ENCODE results near the gene ACYP2.

Gene ACYP2

DNA sequence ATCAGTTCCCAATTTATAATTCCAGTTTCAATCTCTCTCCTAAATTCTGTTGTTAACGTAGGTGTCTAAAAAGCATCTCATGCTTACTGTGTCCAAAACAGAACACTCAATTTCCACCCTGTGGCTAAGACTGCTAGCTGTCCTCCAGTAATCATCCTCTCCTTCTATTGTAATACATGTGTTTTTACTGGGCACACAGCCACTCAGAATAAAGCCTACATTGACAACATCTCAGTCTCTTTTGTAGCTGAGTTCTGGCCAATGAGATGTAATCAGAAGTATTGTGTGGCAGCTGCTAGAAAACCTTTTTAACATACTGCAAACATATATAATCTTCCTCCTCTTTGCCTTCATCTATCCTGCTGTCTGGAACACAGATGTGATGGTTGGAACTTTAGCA is 170.0 kb downstream of the ACYP2 start:
- ATAC-seq, result no peak

DNA sequence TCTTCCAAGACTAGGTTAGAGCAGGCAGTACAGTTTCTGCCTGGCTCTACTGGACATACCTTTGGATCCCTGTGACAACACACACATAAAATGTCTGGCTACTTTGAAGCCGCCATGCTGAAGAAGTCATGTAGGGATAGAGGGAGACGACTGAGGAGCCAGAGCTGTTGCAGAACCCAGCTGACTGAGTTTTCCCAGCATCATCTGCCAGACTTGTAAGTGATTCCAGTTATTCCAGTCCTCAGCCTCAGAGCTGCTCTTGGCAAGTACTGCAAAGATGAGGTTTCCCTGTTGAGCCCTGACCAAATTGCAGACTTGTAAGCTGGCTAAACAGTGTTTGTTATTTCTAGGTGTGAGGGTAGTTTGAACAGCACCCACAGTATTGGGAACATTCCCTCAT is 172.1 kb downstream of the ACYP2 start:
- TF ChIP-seq POU6F1 (CRISPR knock-in tag; IDR thresholded peaks at IDR 0.05; ENCODE audit: borderline replicate concordance, low read depth) (no peak), ZC3H10 (CRISPR knock-in tag; IDR thresholded peaks at IDR 0.05) (no peak), ARNTL (CRISPR knock-in tag; IDR thresholded peaks at IDR 0.05; ENCODE audit: borderline replicate concordance, low read depth) (no peak), TCF4 (CRISPR knock-in tag; IDR thresholded peaks at IDR 0.05; ENCODE audit: borderline replicate concordance) (no peak), SNAI2 (CRISPR knock-in tag; IDR thresholded peaks at IDR 0.05) (no peak), ESRRG (CRISPR knock-in tag; IDR thresholded peaks at IDR 0.05) (no peak), CSRNP3 (CRISPR knock-in tag; IDR thresholded peaks at IDR 0.05) (no peak), ZNF565 (CRISPR knock-in tag; conservative IDR thresholded peaks at IDR 0.05; ENCODE audit: low read depth) (no peak), ZFP3 (CRISPR knock-in tag; IDR thresholded peaks at IDR 0.05) (no peak), ZNF8 (CRISPR knock-in tag; IDR thresholded peaks at IDR 0.05) (no peak), BACH2 (CRISPR knock-in tag; IDR thresholded peaks at IDR 0.05; ENCODE audit: borderline replicate concordance) (no peak), RARB (CRISPR knock-in tag; IDR thresholded peaks at IDR 0.05) (no peak), TOX (CRISPR knock-in tag; IDR thresholded peaks at IDR 0.05; ENCODE audit: borderline replicate concordance) (no peak), ZFP30 (CRISPR knock-in tag; IDR thresholded peaks at IDR 0.05) (no peak), GLIS3 (CRISPR knock-in tag; IDR thresholded peaks at IDR 0.05) (no peak), PPARA (CRISPR knock-in tag; IDR thresholded peaks at IDR 0.05; ENCODE audit: borderline replicate concordance) (no peak)
- TF ChIP-seq, protein P1, sequence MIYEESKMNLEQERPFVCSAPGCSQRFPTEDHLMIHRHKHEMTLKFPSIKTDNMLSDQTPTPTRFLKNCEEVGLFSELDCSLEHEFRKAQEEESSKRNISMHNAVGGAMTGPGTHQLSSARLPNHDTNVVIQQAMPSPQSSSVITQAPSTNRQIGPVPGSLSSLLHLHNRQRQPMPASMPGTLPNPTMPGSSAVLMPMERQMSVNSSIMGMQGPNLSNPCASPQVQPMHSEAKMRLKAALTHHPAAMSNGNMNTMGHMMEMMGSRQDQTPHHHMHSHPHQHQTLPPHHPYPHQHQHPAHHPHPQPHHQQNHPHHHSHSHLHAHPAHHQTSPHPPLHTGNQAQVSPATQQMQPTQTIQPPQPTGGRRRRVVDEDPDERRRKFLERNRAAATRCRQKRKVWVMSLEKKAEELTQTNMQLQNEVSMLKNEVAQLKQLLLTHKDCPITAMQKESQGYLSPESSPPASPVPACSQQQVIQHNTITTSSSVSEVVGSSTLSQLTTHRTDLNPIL (CRISPR knock-in tag; IDR thresholded peaks at IDR 0.05; ENCODE audit: low read depth), result no peak
- ATAC-seq, result no peak

More for the DNA sequence above, 170.0 kb downstream of the ACYP2 start:
- TF ChIP-seq BACH2 (CRISPR knock-in tag; IDR thresholded peaks at IDR 0.05; ENCODE audit: borderline replicate concordance) (no peak), PPARA (CRISPR knock-in tag; IDR thresholded peaks at IDR 0.05; ENCODE audit: borderline replicate concordance) (no peak), ZC3H10 (CRISPR knock-in tag; IDR thresholded peaks at IDR 0.05) (no peak), CSRNP3 (CRISPR knock-in tag; IDR thresholded peaks at IDR 0.05) (no peak), SNAI2 (CRISPR knock-in tag; IDR thresholded peaks at IDR 0.05) (no peak), ZNF70 (CRISPR knock-in tag; IDR thresholded peaks at IDR 0.05) (no peak), ZFP3 (CRISPR knock-in tag; IDR thresholded peaks at IDR 0.05) (no peak), ZNF565 (CRISPR knock-in tag; conservative IDR thresholded peaks at IDR 0.05; ENCODE audit: low read depth) (no peak), POU6F1 (CRISPR knock-in tag; IDR thresholded peaks at IDR 0.05; ENCODE audit: borderline replicate concordance, low read depth) (no peak), TOX (CRISPR knock-in tag; IDR thresholded peaks at IDR 0.05; ENCODE audit: borderline replicate concordance) (no peak), ZFP30 (CRISPR knock-in tag; IDR thresholded peaks at IDR 0.05) (no peak), GLIS3 (CRISPR knock-in tag; IDR thresholded peaks at IDR 0.05) (no peak), RARB (CRISPR knock-in tag; IDR thresholded peaks at IDR 0.05) (no peak), CSDC2 (CRISPR knock-in tag; IDR thresholded peaks at IDR 0.05) (no peak), TCF4 (CRISPR knock-in tag; IDR thresholded peaks at IDR 0.05; ENCODE audit: borderline replicate concordance) (no peak), ESRRG (CRISPR knock-in tag; IDR thresholded peaks at IDR 0.05) (no peak)
- TF ChIP-seq, protein P2, sequence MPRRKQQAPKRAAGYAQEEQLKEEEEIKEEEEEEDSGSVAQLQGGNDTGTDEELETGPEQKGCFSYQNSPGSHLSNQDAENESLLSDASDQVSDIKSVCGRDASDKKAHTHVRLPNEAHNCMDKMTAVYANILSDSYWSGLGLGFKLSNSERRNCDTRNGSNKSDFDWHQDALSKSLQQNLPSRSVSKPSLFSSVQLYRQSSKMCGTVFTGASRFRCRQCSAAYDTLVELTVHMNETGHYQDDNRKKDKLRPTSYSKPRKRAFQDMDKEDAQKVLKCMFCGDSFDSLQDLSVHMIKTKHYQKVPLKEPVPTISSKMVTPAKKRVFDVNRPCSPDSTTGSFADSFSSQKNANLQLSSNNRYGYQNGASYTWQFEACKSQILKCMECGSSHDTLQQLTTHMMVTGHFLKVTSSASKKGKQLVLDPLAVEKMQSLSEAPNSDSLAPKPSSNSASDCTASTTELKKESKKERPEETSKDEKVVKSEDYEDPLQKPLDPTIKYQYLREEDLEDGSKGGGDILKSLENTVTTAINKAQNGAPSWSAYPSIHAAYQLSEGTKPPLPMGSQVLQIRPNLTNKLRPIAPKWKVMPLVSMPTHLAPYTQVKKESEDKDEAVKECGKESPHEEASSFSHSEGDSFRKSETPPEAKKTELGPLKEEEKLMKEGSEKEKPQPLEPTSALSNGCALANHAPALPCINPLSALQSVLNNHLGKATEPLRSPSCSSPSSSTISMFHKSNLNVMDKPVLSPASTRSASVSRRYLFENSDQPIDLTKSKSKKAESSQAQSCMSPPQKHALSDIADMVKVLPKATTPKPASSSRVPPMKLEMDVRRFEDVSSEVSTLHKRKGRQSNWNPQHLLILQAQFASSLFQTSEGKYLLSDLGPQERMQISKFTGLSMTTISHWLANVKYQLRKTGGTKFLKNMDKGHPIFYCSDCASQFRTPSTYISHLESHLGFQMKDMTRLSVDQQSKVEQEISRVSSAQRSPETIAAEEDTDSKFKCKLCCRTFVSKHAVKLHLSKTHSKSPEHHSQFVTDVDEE (CRISPR knock-in tag; IDR thresholded peaks at IDR 0.05), result no peak
